SK-N-DZ (cell line): ENCODE data around the gene PLAGL1.

Experiments
- DNase-seq: peaks from one replicate; pipeline ENCODE4 v3.0.0-alpha.2; 2015; ENCODE audit warnings: low spot score

PLAGL1 gene

GRCh38 chr6:143967706-143968376, 40.2 kb downstream of the PLAGL1 start:
- no peak for DNase-seq

- no peak for DNase-seq
Measured at GRCh38 chr6:143966312-143966711, 41.7 kb downstream of the PLAGL1 start.

- DNase-seq, result no peak
Measured at GRCh38 chr6:143965503-143966171, 42.4 kb downstream of the PLAGL1 start.

- DNase-seq, result no peak
Measured at GRCh38 chr6:143964674-143965081, 43.4 kb downstream of the PLAGL1 start.

GRCh38 chr6:143963158-143963919, 44.7 kb downstream of the PLAGL1 start:
- no peak for DNase-seq

GRCh38 chr6:143961886-143962878, 45.9 kb downstream of the PLAGL1 start:
- no peak for DNase-seq

GRCh38 chr6:143961066-143961465, 47.0 kb downstream of the PLAGL1 start:
- DNase-seq, result no peak

- DNase-seq, result no peak
Measured at GRCh38 chr6:143959927-143960326, 48.1 kb downstream of the PLAGL1 start.

GRCh38 chr6:143958839-143959399, 49.1 kb downstream of the PLAGL1 start:
- DNase-seq, result no peak

GRCh38 chr6:143957679-143958274, 50.3 kb downstream of the PLAGL1 start:
- no peak for DNase-seq

GRCh38 chr6:143955971-143956370, 52.1 kb downstream of the PLAGL1 start:
- no peak for DNase-seq

- no peak for DNase-seq
Measured at GRCh38 chr6:143953922-143954321, 54.1 kb downstream of the PLAGL1 start.

- DNase-seq, result no peak
Measured at GRCh38 chr6:143952947-143953701, 54.9 kb downstream of the PLAGL1 start.

GRCh38 chr6:143952060-143952778, 55.8 kb downstream of the PLAGL1 start:
- DNase-seq, result no peak

GRCh38 chr6:143950875-143951274, 57.2 kb downstream of the PLAGL1 start:
- no peak for DNase-seq

- DNase-seq, result no peak
Measured at GRCh38 chr6:143949962-143950361, 58.1 kb downstream of the PLAGL1 start.

GRCh38 chr6:143949535-143949934, 58.5 kb downstream of the PLAGL1 start:
- no peak for DNase-seq

GRCh38 chr6:143948208-143948607, 59.9 kb downstream of the PLAGL1 start:
- DNase-seq, result no peak
